Measurements from ENCODE around the gene CMBL. TPM values are rescaled to one million over a fixed set of nuclear protein-coding genes. Genes with fewer than 3 reads are reported as not detected.

CMBL gene
- polyA plus RNA-seq, 3 donors = 0.39 to 5.4 TPM; not detected in 1

DNA sequence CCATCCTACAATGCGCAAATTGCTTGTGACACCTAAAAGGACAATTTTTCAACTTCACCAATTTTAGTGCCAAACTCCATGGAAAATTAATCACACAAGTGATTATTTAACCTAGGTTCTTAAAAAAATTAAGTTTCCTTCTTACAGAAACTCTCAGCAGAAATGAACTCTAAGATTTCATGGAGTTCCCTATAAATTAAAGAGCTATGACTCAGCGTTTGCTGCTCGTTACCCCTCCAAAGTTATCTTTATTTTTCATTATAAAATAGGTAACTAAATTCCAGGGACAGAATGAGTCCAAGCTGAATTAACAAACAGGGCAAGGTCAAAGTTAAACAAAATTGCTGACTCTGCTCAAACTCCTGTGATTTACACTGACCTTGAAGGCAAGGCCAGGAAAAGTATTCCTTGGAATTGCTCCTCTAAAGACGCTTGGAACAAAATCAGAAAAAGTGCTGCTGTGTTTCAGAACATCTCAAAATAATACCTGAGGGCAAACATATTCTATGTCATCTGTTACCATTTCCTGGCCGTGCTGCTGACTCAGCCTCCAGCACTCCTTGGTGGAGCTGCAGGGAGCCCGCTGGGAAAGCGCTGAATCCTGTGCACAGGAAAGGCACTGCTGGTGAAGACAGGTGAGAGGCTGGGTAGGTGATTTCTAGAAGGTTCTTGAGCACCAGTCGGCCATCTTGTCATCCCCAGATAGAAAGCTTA lies 2.5 kb upstream of the CMBL start:
- H3K27me3 ChIP-seq (ENCODE audit: control insufficient read depth in 2 of 2, insufficient read depth in 2 of 2, low read length in 2 of 2) = peaks cover 0 to 3% of the 10 kb centered on the region in 2 donors
- no peak overlapping the region for H3K9ac ChIP-seq (ENCODE audit: insufficient read depth, low read length, poor library complexity, severe bottlenecking)
- H4K20me1 ChIP-seq (ENCODE audit: insufficient read depth, low read length) = no peaks in the 10 kb centered on the region
- Mint-ChIP-seq H3K4me1 (peaks cover 24% of the 10 kb centered on the region), H3K27me3 (ENCODE audit: low read depth in 3 of 3) (peaks cover 2 to 20% (median 14%) of the 10 kb centered on the region in 3 donors), H3K36me3 (peaks cover 0 to 4% of the 10 kb centered on the region in 2 donors), H3K9me3 (peaks cover 0 to 3% (median 0%) of the 10 kb centered on the region in 7 donors), H3K27ac (peak overlapping the region in 1 of 7 donors; percentile 48), H3K4me3 (no peak overlapping the region)
- H3K4me2 ChIP-seq (replicated peaks; ENCODE audit: extremely low read depth, low read length, poor library complexity, severe bottlenecking) = no peak overlapping the region
- no peak overlapping the region for H2AFZ ChIP-seq (ENCODE audit: insufficient read depth, low read depth, low read length, poor library complexity, severe bottlenecking)
- no peaks in the 10 kb centered on the region for H3K9me3 ChIP-seq (replicated peaks in 1 of 2; ENCODE audit: control insufficient read depth in 1 of 2, insufficient read depth in 1 of 2, low read length in 2 of 2)
- no peak overlapping the region for H3K27ac ChIP-seq (ENCODE audit: low read depth in 1 of 2, low read length in 2 of 2)
- H3K79me2 ChIP-seq (ENCODE audit: insufficient read depth, low read length) = no peaks in the 10 kb centered on the region
- H3K4me1 ChIP-seq (ENCODE audit: control insufficient read depth in 1 of 2, insufficient read depth in 2 of 2, low read length in 2 of 2) = peaks cover 4 to 6% of the 10 kb centered on the region in 2 donors
- DNase-seq = no peak
- intact Hi-C loops (cut with micrococcal nuclease) = no loop called here
- TF ChIP-seq, protein P1, sequence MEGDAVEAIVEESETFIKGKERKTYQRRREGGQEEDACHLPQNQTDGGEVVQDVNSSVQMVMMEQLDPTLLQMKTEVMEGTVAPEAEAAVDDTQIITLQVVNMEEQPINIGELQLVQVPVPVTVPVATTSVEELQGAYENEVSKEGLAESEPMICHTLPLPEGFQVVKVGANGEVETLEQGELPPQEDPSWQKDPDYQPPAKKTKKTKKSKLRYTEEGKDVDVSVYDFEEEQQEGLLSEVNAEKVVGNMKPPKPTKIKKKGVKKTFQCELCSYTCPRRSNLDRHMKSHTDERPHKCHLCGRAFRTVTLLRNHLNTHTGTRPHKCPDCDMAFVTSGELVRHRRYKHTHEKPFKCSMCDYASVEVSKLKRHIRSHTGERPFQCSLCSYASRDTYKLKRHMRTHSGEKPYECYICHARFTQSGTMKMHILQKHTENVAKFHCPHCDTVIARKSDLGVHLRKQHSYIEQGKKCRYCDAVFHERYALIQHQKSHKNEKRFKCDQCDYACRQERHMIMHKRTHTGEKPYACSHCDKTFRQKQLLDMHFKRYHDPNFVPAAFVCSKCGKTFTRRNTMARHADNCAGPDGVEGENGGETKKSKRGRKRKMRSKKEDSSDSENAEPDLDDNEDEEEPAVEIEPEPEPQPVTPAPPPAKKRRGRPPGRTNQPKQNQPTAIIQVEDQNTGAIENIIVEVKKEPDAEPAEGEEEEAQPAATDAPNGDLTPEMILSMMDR (IDR thresholded peaks at IDR 0.05) = no peak
- H3K4me3 ChIP-seq (replicated peaks in 1 of 3; ENCODE audit: low read depth in 2 of 3, low read length in 3 of 3) = no peak overlapping the region
- H3K36me3 ChIP-seq (replicated peaks in 1 of 2; ENCODE audit: control insufficient read depth in 1 of 2, insufficient read depth in 2 of 2, low read length in 2 of 2) = no peaks in the 10 kb centered on the region
- 43% methylated on average over 1 of the region's 8 CpGs for WGBS (ENCODE audit: insufficient coverage)

DNA sequence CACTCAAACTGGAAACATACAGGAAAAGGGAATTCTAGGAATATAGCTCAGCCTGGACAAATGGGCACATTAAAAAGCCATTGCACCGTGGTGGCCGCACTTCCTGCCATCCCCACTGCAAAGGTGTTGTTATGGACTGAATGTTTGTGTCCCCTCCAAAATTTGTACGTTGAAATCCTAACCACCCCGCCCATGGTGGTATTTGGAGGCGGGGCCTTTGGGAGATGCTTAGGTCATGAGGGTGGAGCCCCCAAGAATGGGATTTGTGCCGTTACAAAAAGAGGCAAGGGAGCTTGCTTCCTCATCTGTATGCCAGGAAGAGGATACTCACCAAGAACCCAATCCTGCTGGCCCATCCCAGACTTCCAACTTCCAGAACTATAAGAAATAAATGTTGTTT lies 1.1 kb upstream of the CMBL start:
- Histone ChIP-seq H3K9me3 (replicated peaks in 1 of 2; ENCODE audit: control insufficient read depth in 1 of 2, insufficient read depth in 1 of 2, low read length in 2 of 2) (no peaks in the 10 kb centered on the region), H3K27me3 (ENCODE audit: control insufficient read depth in 2 of 2, insufficient read depth in 2 of 2, low read length in 2 of 2) (peaks cover 0 to 3% of the 10 kb centered on the region in 2 donors), H2AFZ (ENCODE audit: insufficient read depth, low read depth, low read length, poor library complexity, severe bottlenecking) (no peak overlapping the region), H3K4me2 (replicated peaks; ENCODE audit: extremely low read depth, low read length, poor library complexity, severe bottlenecking) (no peak overlapping the region), H3K79me2 (ENCODE audit: insufficient read depth, low read length) (no peaks in the 10 kb centered on the region), H3K4me1 (ENCODE audit: control insufficient read depth in 1 of 2, insufficient read depth in 2 of 2, low read length in 2 of 2) (peaks cover 4 to 6% of the 10 kb centered on the region in 2 donors), H3K27ac (ENCODE audit: low read depth in 1 of 2, low read length in 2 of 2) (no peak overlapping the region), H4K20me1 (ENCODE audit: insufficient read depth, low read length) (no peaks in the 10 kb centered on the region), H3K36me3 (replicated peaks in 1 of 2; ENCODE audit: control insufficient read depth in 1 of 2, insufficient read depth in 2 of 2, low read length in 2 of 2) (no peaks in the 10 kb centered on the region), H3K4me3 (replicated peaks in 1 of 3; ENCODE audit: low read depth in 2 of 3, low read length in 3 of 3) (no peak overlapping the region), H3K9ac (ENCODE audit: insufficient read depth, low read length, poor library complexity, severe bottlenecking) (no peak overlapping the region)
- peaks cover 4 to 18% (median 16%) of the 10 kb centered on the region in 3 donors for H3K27me3 Mint-ChIP-seq (ENCODE audit: low read depth in 3 of 3)
- peaks cover 24% of the 10 kb centered on the region for H3K4me1 Mint-ChIP-seq
- intact Hi-C loops (cut with micrococcal nuclease) = no loop called here
- peaks cover 0 to 3% (median 0%) of the 10 kb centered on the region in 7 donors for H3K9me3 Mint-ChIP-seq
- TF ChIP-seq, protein P1 (IDR thresholded peaks at IDR 0.05) = no peak
- H3K4me3 Mint-ChIP-seq = peak overlapping the region in 1 of 2 donors; percentile 31
- no peak overlapping the region for H3K27ac Mint-ChIP-seq
- peaks cover 0 to 4% of the 10 kb centered on the region in 2 donors for H3K36me3 Mint-ChIP-seq
- no CpG with 5 or more reads among the region's 6 CpGs for WGBS (ENCODE audit: insufficient coverage)
- DNase-seq = no peak
